HG03066 (cell line): ENCODE measurements around the gene GPSM1.
"Not testable (repeated sequence)": the region's sequence is repeated elsewhere in the genome, so short reads cannot be mapped to it uniquely, and the experiment has no call there.

Experiments used
- ATAC-seq: cut with Tn5 transposase; IDR thresholded peaks from one replicate; pipeline ENCODE4 v1.9.1; 2021; ENCODE audit warnings: low read depth; ENCODE audit not compliant: unreplicated experiment

The GPSM1 gene

GRCh38 chr9:136341769-136342168, 14.4 kb downstream of the GPSM1 start:
- no peak for ATAC-seq

GRCh38 chr9:136342181-136343120, 15.1 kb downstream of the GPSM1 start:
- ATAC-seq, result no peak

DNA sequence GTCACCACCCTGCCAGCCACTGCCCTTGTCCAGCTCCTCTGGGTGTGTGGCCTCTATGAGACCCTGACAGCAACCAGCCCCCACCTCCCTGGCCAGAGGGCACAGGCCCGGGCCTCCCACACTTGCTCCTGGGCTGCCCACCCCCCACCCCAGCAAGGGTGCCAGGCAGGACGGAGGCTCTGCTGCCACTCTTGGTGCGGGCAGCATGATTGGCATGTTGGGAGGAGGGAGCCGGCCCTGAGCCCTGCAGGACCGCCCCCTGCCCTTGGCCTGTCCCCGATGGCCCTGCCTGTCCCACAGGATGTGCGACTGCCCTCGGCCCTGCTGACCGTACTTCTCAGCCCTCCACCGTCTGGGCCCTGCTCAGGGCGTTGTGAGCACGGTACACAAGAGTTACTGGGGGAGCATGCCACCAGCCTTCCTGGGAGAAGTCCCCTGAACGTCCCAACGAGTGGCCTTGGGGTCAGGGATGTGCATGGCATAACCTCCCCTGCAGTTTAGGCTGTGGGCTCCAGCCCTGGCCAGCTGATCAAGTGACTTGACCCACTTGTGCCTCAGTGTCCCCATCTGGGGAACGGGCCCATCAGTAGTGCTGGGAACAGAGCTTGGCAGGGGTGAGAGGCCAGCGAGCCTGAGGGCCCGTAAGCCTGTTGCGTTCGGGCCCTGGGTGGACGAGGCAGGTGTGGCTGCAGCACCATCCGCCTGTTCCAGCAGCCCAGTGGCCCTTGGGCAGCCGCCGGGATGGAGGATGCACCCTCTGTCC, 16.0 kb downstream of the GPSM1 start:
- ATAC-seq, result no peak

GRCh38 chr9:136343884-136344269, 16.5 kb downstream of the GPSM1 start:
- ATAC-seq, result no peak

DNA sequence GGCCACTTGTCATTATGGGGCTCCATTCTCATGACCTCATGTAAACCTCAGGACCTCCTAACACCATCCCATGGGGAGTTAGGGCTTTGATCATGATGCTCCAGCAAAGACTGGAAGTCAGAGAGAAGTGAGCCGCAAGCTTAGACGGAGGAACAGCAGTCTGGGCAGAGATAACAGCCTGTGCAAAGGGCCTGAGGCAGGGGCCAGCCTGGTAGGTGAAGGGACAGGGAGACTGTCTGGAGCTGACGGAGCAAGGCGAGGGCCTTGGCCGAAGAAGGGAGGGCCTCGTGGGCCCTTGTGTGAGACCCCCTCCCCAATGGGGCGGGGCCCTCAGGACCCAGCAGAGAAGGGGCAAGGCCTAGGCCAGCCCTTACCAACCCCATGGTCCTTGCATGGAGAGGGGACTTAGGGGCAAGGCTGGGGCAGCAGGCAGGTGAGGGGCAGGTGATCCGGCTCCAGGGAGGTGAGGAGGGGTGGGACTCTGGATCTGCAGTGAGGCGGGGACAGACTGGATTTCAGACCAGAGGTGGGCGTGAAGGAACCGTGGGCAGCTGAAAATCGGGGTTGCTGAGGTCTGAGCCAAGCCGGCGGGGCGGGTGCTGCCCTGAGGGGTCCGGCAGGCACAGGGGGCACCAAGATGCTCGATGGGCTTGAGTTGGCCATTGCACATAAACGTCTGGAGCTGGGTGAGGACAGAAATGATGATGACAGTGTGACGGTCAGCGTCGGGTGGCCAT, 17.4 kb downstream of the GPSM1 start:
- ATAC-seq, result no peak

- no peak for ATAC-seq
These were observed 18.2 kb downstream of the GPSM1 start for GRCh38 chr9:136345281-136346156.

DNA sequence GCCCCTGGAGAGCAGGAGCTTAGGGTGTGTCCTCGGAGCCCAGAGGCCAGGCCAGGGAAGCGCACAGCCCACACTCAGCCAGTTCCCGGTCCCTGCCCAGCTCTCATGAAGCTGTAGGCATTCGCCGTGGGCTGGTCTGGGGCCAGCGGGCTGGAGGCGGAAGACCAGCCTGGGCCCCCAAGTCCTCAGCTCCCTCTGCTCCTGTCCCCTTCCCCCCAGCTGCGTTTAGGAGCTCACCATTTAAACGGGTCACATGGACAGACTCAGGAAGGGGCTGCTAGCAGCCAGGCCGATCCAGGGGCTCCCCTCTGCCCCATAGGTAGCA, 18.8 kb downstream of the GPSM1 start:
- ATAC-seq, result no peak

- no peak for ATAC-seq
These were observed 19.7 kb downstream of the GPSM1 start for GRCh38 chr9:136346927-136347465.

DNA sequence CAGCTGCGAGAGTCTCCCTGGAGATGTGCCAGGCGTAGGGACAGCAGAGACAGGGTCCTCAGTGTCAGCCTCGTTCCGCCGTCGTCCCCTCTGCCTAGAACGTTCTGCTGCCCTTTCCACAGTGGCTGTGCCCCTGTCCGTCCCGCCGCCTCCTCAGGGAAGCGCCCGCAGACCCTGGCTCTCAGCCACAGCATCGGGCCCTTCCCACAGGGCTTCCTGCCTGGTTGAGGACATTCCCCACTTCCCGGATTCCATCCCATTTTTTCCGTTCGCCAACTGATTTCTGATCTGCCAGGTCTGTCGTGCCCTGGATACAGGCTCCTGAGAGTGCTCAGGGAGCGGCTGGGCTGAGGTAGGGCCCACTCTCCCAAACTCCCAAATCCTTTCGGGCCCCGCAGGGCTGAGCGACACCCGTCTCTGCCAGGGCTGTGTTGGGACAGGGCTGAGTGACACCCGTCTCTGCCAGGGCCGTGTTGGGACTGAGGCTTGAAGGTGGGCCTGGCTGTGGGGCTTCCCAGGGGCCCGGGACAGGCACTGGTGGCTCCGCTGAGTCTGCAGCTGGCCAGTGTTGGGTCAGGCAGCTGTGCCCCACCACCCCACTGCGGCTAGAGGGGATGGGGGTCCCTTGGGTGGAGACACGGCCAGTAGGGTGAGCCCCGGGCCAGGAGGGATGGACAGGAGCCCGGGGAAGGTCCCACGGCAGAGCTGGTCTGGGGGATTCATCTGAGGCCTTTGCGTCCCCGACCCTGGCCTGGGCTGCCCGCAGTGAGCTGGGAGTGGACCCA, 20.3 kb downstream of the GPSM1 start:
- ATAC-seq, result no peak

GRCh38 chr9:136348691-136349090, 21.4 kb downstream of the GPSM1 start:
- no peak for ATAC-seq

- ATAC-seq, result no peak
These were observed 22.2 kb downstream of the GPSM1 start for GRCh38 chr9:136349546-136349945.

GRCh38 chr9:136351252-136351800, 24.0 kb downstream of the GPSM1 start:
- ATAC-seq, result no peak

DNA sequence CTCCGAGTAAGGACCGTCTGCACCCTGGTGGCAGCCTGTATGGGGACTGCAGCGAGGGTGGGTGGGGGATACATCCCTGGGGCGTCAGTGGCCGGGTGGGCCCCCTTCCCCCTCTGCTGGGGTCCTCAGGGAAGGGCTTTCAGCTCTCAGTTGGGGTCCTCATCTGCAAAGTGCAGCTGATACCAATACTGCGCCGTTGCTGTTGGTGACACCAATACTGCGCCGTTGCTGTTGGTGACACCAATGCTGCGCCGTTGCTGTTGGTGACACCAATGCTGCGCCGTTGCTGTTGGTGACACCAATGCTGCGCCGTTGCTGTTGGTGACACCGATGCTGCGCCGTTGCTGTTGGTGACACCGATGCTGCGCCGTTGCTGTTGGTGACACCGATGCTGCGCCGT, 24.5 kb downstream of the GPSM1 start:
- not testable (repeated sequence) for ATAC-seq

DNA sequence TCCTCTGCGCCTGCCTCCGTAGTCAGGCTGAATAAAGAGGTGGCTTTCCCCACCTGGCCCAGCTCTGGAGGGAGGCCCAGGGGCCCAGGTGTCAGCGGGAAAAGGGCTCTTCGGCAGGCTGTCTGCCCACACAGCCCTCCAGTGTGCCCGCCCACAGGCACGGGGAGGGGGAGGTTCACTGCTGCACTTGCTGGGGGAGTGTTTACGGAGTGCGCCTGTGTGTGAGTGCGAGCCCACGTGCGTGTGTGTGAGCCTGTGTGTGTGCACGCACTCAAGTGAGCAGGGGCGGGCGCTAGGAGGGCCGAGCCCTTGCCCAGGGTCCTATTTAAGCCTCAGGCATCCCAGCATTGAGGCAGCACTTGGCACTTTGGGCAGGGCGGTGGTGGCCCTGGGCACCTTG, 25.3 kb downstream of the GPSM1 start:
- ATAC-seq, result no peak

DNA sequence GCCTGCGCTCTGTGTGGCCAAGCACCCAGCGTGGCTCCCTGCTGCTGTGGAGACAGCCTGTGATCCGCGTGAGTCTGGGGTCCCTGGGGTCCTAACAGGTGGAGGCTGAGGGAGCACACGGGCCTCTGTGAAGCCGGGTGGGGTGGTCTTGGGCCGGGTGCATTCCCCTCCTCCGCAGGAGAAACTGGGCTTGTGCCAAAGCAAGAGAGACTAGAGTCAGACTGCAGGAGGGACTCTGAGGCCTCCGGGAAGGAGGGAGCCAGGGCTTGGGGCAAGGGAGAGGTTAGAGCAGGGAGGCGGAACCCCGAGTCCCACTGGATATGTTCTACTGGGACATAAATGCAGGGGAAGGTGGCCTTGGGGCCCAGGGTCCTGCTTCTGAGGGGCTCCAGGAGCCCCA, 25.7 kb downstream of the GPSM1 start:
- no peak for ATAC-seq

- ATAC-seq, result no peak
These were observed 26.6 kb downstream of the GPSM1 start for GRCh38 chr9:136353757-136354488.

DNA sequence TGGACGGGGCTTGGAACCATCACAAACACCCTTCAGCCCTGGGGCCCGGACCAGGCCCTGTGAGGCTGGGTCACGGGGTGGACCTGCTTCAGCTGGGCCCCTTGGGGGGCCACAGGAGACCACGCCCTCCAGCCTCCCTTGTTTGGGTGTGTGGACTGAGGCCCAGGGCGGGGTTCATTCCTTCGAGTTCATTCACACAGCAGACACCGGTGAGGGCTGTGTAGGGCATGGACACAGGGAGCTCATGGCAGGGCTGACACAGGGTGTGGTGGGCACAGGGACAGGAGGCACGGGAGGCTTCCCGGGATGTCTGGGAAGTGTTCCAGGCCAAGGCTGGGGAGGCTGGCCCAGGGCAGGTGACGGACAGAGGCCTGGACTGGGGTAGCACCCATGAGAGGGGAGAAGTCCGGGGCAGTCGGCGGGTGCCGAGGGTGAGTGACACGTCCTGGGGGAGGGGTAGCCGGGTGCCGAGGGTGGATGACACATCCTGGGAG, 27.3 kb downstream of the GPSM1 start:
- no peak for ATAC-seq
